ENCODE results near the gene SLC35F1. TPM values are rescaled to one million over a fixed set of nuclear protein-coding genes. Genes with fewer than 3 reads are reported as not detected.

The SLC35F1 gene
- total RNA-seq, 2 donors from 2014 or later = 1.5 to 2.1 TPM

GRCh38 chr6:118042855-118043254 lies 135.8 kb downstream of the SLC35F1 start:
- 67% methylated on average over 4 of the region's 4 CpGs for WGBS
- H3K4me3 ChIP-seq = no peak overlapping the region
- intact Hi-C loops (cut with DNase I) = no loop called here
- no peaks in the 10 kb centered on the region for H3K4me1 ChIP-seq (replicated peaks)
- DNase-seq (ENCODE audit: low spot score) = no peak
- H3K27ac ChIP-seq = no peak overlapping the region
- no peaks in the 10 kb centered on the region for H3K36me3 ChIP-seq
- no peaks in the 10 kb centered on the region for H3K27me3 ChIP-seq (replicated peaks; ENCODE audit: insufficient read depth)
- no peak for TF ChIP-seq POLR2A (IDR thresholded peaks at IDR 0.05)
- TF ChIP-seq POLR2AphosphoS5 (IDR thresholded peaks at IDR 0.05) = no peak
- TF ChIP-seq CTCF (IDR thresholded peaks at IDR 0.05) = no peak
- H3K9me3 ChIP-seq = no peaks in the 10 kb centered on the region

GRCh38 chr6:118044275-118044674 lies 137.2 kb downstream of the SLC35F1 start:
- WGBS = 47% methylated on average over 2 of the region's 2 CpGs
- no peak for TF ChIP-seq CTCF (IDR thresholded peaks at IDR 0.05)
- TF ChIP-seq POLR2A (IDR thresholded peaks at IDR 0.05) = no peak

GRCh38 chr6:118054082-118054481 lies 147.0 kb downstream of the SLC35F1 start:
- TF ChIP-seq POLR2A (IDR thresholded peaks at IDR 0.05) = no peak
- Histone ChIP-seq H3K27me3 (replicated peaks; ENCODE audit: insufficient read depth) (no peaks in the 10 kb centered on the region), H3K4me1 (replicated peaks) (no peaks in the 10 kb centered on the region), H3K4me3 (no peak overlapping the region), H3K27ac (no peak overlapping the region), H3K9me3 (no peaks in the 10 kb centered on the region), H3K36me3 (no peaks in the 10 kb centered on the region)
- 28% methylated on average over 1 of the region's 1 CpG for WGBS
- no peak for DNase-seq (ENCODE audit: low spot score)
- intact Hi-C loops (cut with DNase I) = no loop called here

More at GRCh38 chr6:118044275-118044674, 137.2 kb downstream of the SLC35F1 start:
- Histone ChIP-seq H3K4me1 (replicated peaks) (no peaks in the 10 kb centered on the region), H3K27me3 (replicated peaks; ENCODE audit: insufficient read depth) (no peaks in the 10 kb centered on the region), H3K9me3 (no peaks in the 10 kb centered on the region), H3K27ac (no peak overlapping the region), H3K36me3 (no peaks in the 10 kb centered on the region), H3K4me3 (no peak overlapping the region)
- no peak for DNase-seq (ENCODE audit: low spot score)
- intact Hi-C loops (cut with DNase I) = no loop called here

GRCh38 chr6:118061666-118062065 lies 154.6 kb downstream of the SLC35F1 start:
- intact Hi-C loops (cut with DNase I) = no loop called here
- Histone ChIP-seq H3K36me3 (no peaks in the 10 kb centered on the region), H3K4me1 (replicated peaks) (no peaks in the 10 kb centered on the region), H3K27ac (no peak overlapping the region), H3K27me3 (replicated peaks; ENCODE audit: insufficient read depth) (no peaks in the 10 kb centered on the region), H3K4me3 (no peak overlapping the region), H3K9me3 (no peaks in the 10 kb centered on the region)
- TF ChIP-seq CTCF (IDR thresholded peaks at IDR 0.05) = no peak
- no peak for TF ChIP-seq POLR2A (IDR thresholded peaks at IDR 0.05)
- no peak for TF ChIP-seq POLR2AphosphoS5 (IDR thresholded peaks at IDR 0.05)
- DNase-seq (ENCODE audit: low spot score) = no peak
- 97% methylated on average over 8 of the region's 8 CpGs for WGBS

GRCh38 chr6:118080547-118080946 lies 173.5 kb downstream of the SLC35F1 start:
- Histone ChIP-seq H3K4me3 (no peak overlapping the region), H3K4me1 (replicated peaks) (no peaks in the 10 kb centered on the region), H3K27me3 (replicated peaks; ENCODE audit: insufficient read depth) (no peaks in the 10 kb centered on the region), H3K27ac (no peak overlapping the region), H3K36me3 (no peaks in the 10 kb centered on the region), H3K9me3 (no peaks in the 10 kb centered on the region)
- no peak for DNase-seq (ENCODE audit: low spot score)
- TF ChIP-seq CTCF (IDR thresholded peaks at IDR 0.05) = no peak
- no peak for TF ChIP-seq POLR2A (IDR thresholded peaks at IDR 0.05)
- TF ChIP-seq POLR2AphosphoS5 (IDR thresholded peaks at IDR 0.05) = no peak
- intact Hi-C loops (cut with DNase I) = no loop called here
- 48% methylated on average over 2 of the region's 2 CpGs for WGBS

Measured in prostate gland (tissue), 2 donors.